ENCODE data around the gene TTL.
A peak's percentile ranks its signal among the peaks of the same experiment; 100 is the strongest.
"Not testable (repeated sequence)": the region's sequence is repeated elsewhere in the genome, so short reads cannot be mapped to it uniquely, and the experiment has no call there.

The TTL gene

GRCh38 chr2:112524276-112524675, 42.3 kb downstream of the TTL start:
- DNase-seq, result not testable (repeated sequence)

GRCh38 chr2:112528541-112528940, 46.6 kb downstream of the TTL start:
- no peak for DNase-seq

- no peak for DNase-seq
These were observed 47.8 kb downstream of the TTL start for GRCh38 chr2:112529757-112530156.

GRCh38 chr2:112530728-112531127, 48.8 kb downstream of the TTL start:
- DNase-seq, result no peak

GRCh38 chr2:112534826-112535225, 52.9 kb downstream of the TTL start:
- DNase-seq, result no peak

- not testable (repeated sequence) for DNase-seq
These were observed 54.7 kb downstream of the TTL start for GRCh38 chr2:112536665-112537064.

GRCh38 chr2:112539306-112539705, 57.4 kb downstream of the TTL start:
- no peak for DNase-seq

GRCh38 chr2:112540906-112541305, 59.0 kb downstream of the TTL start:
- DNase-seq, result no peak

- peak; percentile 64 for DNase-seq
These were observed 59.6 kb downstream of the TTL start for GRCh38 chr2:112541315-112542122.

GRCh38 chr2:112542123-112542983, 60.4 kb downstream of the TTL start, which contains the start of gene POLR1B:
TSS of gene POLR1B (plus strand) at chr2:112542465. CDS start at chr2:112542495, 30 bp downstream.
- peak; percentile 79 for DNase-seq

- DNase-seq, result no peak
These were observed 61.2 kb downstream of the TTL start for GRCh38 chr2:112542984-112543661.

GRCh38 chr2:112547333-112547732, 65.4 kb downstream of the TTL start:
- no peak for DNase-seq

- no peak for DNase-seq
These were observed 67.0 kb downstream of the TTL start for GRCh38 chr2:112548980-112549379.

- DNase-seq, result no peak
These were observed 84.1 kb downstream of the TTL start for GRCh38 chr2:112566104-112566503.

GRCh38 chr2:112566508-112566907, 84.6 kb downstream of the TTL start:
- not testable (repeated sequence) for DNase-seq

GRCh38 chr2:112572005-112572404, 90.0 kb downstream of the TTL start:
- no peak for DNase-seq

GRCh38 chr2:112577756-112578155, 95.8 kb downstream of the TTL start:
- no peak for DNase-seq

GRCh38 chr2:112579241-112579640, 97.3 kb downstream of the TTL start:
- DNase-seq, result no peak

- no peak for DNase-seq
These were observed 98.1 kb downstream of the TTL start for GRCh38 chr2:112580084-112580483.

- peak; percentile 68 for DNase-seq
These were observed 100.4 kb downstream of the TTL start for GRCh38 chr2:112582314-112582746.

- peak; percentile 51 for DNase-seq
These were observed 101.7 kb downstream of the TTL start for GRCh38 chr2:112583497-112584133.

GRCh38 chr2:112584134-112584890, 102.4 kb downstream of the TTL start, which contains the start of gene CHCHD5:
TSS of gene CHCHD5 (plus strand) at chr2:112584609. CDS start at chr2:112584648, 39 bp downstream.
- peak; percentile 95 for DNase-seq

All from NCI-H2171 (cell line).